ES-I3 (cell line): ENCODE results near the gene SDCCAG8.
"Not testable (repeated sequence)": the region's sequence is repeated elsewhere in the genome, so short reads cannot be mapped to it uniquely, and the experiment has no call there.

Source experiments
- H3K36me3 ChIP-seq: 2 replicates; pipeline ENCODE4 v1.6.1; 2013; ENCODE audit warnings: mild to moderate bottlenecking, low read length, control low read depth, moderate library complexity; ENCODE audit not compliant: insufficient read depth
- H3K4me1 ChIP-seq: 2 replicates; pipeline ENCODE4 v1.6.1; 2013; ENCODE audit warnings: mild to moderate bottlenecking, control low read depth, low read length; ENCODE audit not compliant: insufficient read depth
- H3K9ac ChIP-seq: 2 replicates; pipeline ENCODE4 v1.6.1; 2013; ENCODE audit warnings: low read depth, mild to moderate bottlenecking, low read length, moderate library complexity
- H3K9me3 ChIP-seq: 2 replicates; pipeline ENCODE4 v1.6.1; 2013; ENCODE audit warnings: mild to moderate bottlenecking, low read length, moderate library complexity; ENCODE audit not compliant: control insufficient read depth, insufficient read depth

The SDCCAG8 gene

GRCh38 chr1:243255791-243256512 lies at the start of gene SDCCAG8:
SDCCAG8 (plus strand) TSS chr1:243256041; CDS start chr1:243256174, 133 bp downstream.
- no peaks in the 10 kb centered on the region for H3K9me3 ChIP-seq
- H3K9ac ChIP-seq = peak within 1 kb of the TSS; percentile 66
- H3K4me1 ChIP-seq = peaks cover 3% of the 10 kb centered on the region; the same call in 1 of the 2 replicates
- no peaks in the 10 kb centered on the region for H3K36me3 ChIP-seq

- not testable (repeated sequence) for H3K4me1 ChIP-seq, H3K36me3 ChIP-seq, H3K9ac ChIP-seq, H3K9me3 ChIP-seq
Observed at GRCh38 chr1:243211984-243212383, 43.9 kb upstream of the SDCCAG8 start.

GRCh38 chr1:243213045-243213787 lies 42.6 kb upstream of the SDCCAG8 start:
- Histone ChIP-seq H3K9ac (no peak overlapping the region), H3K4me1 (no peaks in the 10 kb centered on the region), H3K36me3 (no peaks in the 10 kb centered on the region; the same call in none of the 2 replicates), H3K9me3 (0 out of 2 replicates have a peak, but pooled peaks cover 3% of the 10 kb centered on the region)

- not testable (repeated sequence) for H3K4me1 ChIP-seq, H3K9me3 ChIP-seq, H3K9ac ChIP-seq, H3K36me3 ChIP-seq
Observed at GRCh38 chr1:243215276-243215875, 40.5 kb upstream of the SDCCAG8 start.

- Histone ChIP-seq H3K9ac (no peak overlapping the region), H3K9me3 (0 out of 2 replicates have a peak, but pooled peaks cover 3% of the 10 kb centered on the region), H3K4me1 (no peaks in the 10 kb centered on the region), H3K36me3 (peaks cover 3% of the 10 kb centered on the region; the same call in 1 of the 2 replicates)
Observed at GRCh38 chr1:243216741-243217140, 39.1 kb upstream of the SDCCAG8 start.

GRCh38 chr1:243217349-243217748 lies 38.5 kb upstream of the SDCCAG8 start:
- Histone ChIP-seq H3K9ac (no peak overlapping the region), H3K9me3 (0 out of 2 replicates have a peak, but pooled peaks cover 3% of the 10 kb centered on the region), H3K4me1 (no peaks in the 10 kb centered on the region), H3K36me3 (peaks cover 5% of the 10 kb centered on the region; the same call in 1 of the 2 replicates)

- H3K4me1 ChIP-seq = no peaks in the 10 kb centered on the region
- 0 out of 2 replicates have a peak, but pooled peaks cover 3% of the 10 kb centered on the region for H3K9me3 ChIP-seq
- no peak overlapping the region for H3K9ac ChIP-seq
- H3K36me3 ChIP-seq = peaks cover 6% of the 10 kb centered on the region; the same call in 1 of the 2 replicates
Observed at GRCh38 chr1:243218059-243218458, 37.8 kb upstream of the SDCCAG8 start.

- Histone ChIP-seq H3K9me3 (peaks cover 12% of the 10 kb centered on the region), H3K9ac (no peak overlapping the region), H3K4me1 (no peaks in the 10 kb centered on the region), H3K36me3 (peaks cover 13% of the 10 kb centered on the region)
Observed at GRCh38 chr1:243227622-243228021, 28.2 kb upstream of the SDCCAG8 start.

- H3K9me3 ChIP-seq = peaks cover 17% of the 10 kb centered on the region
- peaks cover 6% of the 10 kb centered on the region for H3K36me3 ChIP-seq
- no peak overlapping the region for H3K9ac ChIP-seq
- no peaks in the 10 kb centered on the region for H3K4me1 ChIP-seq
Observed at GRCh38 chr1:243229526-243229925, 26.3 kb upstream of the SDCCAG8 start.

GRCh38 chr1:243230914-243231313 lies 24.9 kb upstream of the SDCCAG8 start:
- Histone ChIP-seq H3K36me3 (peaks cover 6% of the 10 kb centered on the region), H3K9ac (no peak overlapping the region), H3K9me3 (peaks cover 17% of the 10 kb centered on the region), H3K4me1 (no peaks in the 10 kb centered on the region)

- H3K9me3 ChIP-seq = peaks cover 17% of the 10 kb centered on the region
- no peak overlapping the region for H3K9ac ChIP-seq
- H3K36me3 ChIP-seq = peaks cover 6% of the 10 kb centered on the region
- no peaks in the 10 kb centered on the region for H3K4me1 ChIP-seq
Observed at GRCh38 chr1:243233908-243234307, 21.9 kb upstream of the SDCCAG8 start.

- no peaks in the 10 kb centered on the region for H3K4me1 ChIP-seq
Observed at GRCh38 chr1:243234978-243235647, 20.7 kb upstream of the SDCCAG8 start.

GRCh38 chr1:243236604-243237252 lies 19.1 kb upstream of the SDCCAG8 start:
- no peaks in the 10 kb centered on the region for H3K36me3 ChIP-seq
- H3K9ac ChIP-seq = no peak overlapping the region
- peaks cover 10% of the 10 kb centered on the region for H3K9me3 ChIP-seq
- no peaks in the 10 kb centered on the region for H3K4me1 ChIP-seq

More at GRCh38 chr1:243234978-243235647, 20.7 kb upstream of the SDCCAG8 start:
- H3K9ac ChIP-seq = no peak overlapping the region
- H3K36me3 ChIP-seq = no peaks in the 10 kb centered on the region
- H3K9me3 ChIP-seq = peaks cover 15% of the 10 kb centered on the region

- H3K9me3 ChIP-seq = no peaks in the 10 kb centered on the region
- no peaks in the 10 kb centered on the region for H3K4me1 ChIP-seq
- H3K9ac ChIP-seq = no peak overlapping the region
- no peaks in the 10 kb centered on the region for H3K36me3 ChIP-seq
Observed at GRCh38 chr1:243244432-243244841, 11.4 kb upstream of the SDCCAG8 start.
